Astrocyte of the spinal cord (primary cell): ENCODE measurements around the gene CSAD.
A peak's percentile ranks its signal among the peaks of the same experiment; 100 is the strongest.

Experiments used
- DNase-seq: peaks from one replicate; pipeline ENCODE4 v3.0.0; 2011; ENCODE audit warnings: low read depth, low spot score
- H3K4me3 ChIP-seq: 2 replicates; pipeline ENCODE4 v1.5.1; 2011; ENCODE audit warnings: low read depth, mild to moderate bottlenecking, low read length, moderate library complexity
- CTCF ChIP-seq: IDR thresholded peaks from 2 replicates; pipeline ENCODE4 v1.5.1; 2012; ENCODE audit warnings: low read depth, mild to moderate bottlenecking, low read length, inconsistent platforms
- in situ Hi-C: cut with HindIII; loops from 2 replicates; pipeline ENCODE4 v1.10.0; 2017; ENCODE audit warnings: low sequenced_read_pairs

The CSAD gene

DNA sequence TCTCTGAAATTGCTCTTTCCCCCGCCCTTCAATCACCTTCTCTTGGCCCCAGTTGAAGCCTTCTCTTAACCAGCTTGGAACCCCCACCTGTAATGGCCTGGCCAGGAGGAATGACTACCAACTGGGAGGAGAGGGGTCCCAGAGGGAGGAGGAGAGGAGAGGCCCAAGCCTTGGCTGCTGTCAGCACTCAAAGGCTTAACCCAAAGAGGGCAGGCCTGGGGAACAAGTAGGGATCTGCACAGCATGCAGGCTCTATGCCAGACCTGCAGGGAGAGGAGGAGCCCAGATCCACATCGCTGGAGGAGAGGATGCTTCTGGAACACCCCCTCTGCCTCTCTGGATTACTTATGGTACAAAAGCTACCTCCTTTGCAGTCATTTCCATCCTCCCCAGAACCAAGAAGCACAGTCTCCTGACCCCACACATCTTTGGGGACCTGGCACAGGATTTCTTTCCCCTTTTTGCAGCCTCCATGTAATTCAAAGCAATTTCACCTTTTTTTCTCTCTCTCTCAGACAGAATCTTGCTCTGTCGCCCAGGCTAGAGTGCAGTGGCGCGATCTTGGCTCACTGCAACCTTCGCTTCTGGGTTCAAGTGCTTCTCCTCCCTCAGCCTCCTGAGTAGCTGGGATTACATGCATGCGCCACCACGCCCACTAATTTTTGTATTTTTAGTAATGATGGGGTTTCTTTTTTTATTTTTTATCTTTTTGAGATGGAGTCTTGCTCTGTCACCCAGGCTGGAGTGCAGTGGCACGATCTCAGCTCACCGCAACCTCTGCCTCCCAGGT, 45.1 kb upstream of the CSAD start:
- no peak overlapping the region for H3K4me3 ChIP-seq
- in situ Hi-C loops = no loop called here
- no peak for TF ChIP-seq CTCF
- no peak for DNase-seq

DNA sequence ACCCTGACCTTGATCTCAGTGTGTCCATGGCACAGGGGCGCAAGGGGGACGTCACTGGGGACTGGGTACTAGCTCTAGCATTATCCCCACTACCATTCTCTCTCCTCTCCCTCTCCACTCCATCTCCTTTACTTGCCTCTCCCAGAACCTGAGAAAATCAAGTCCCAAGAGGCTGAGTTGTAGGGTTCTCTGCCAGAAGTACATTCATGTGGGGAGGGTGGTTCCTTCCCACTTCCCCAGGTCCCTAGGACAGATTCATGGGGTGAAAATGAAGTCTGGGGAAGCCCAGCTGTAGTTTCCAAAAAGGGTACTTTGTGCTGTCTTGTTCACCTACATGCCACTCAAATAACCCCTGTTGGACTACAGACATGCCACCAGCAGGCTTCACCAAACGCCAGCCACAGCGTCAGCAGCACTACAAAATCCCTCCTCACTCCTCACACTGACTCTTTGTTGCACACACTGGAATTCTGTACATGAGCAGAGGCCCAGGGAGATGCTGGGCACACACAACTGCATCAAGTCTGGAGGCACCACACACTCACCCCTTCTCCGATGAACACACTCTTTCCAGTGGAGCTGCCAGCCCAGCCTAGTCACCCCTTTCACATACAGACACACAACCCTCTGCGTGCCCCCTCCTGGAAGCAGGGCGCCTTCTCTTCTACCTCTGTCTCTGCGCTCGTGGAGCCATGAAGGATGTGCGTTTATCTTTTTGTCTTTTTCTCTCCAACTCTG, 44.3 kb upstream of the CSAD start:
- no peak overlapping the region for H3K4me3 ChIP-seq
- no peak for TF ChIP-seq CTCF
- in situ Hi-C loops = no loop called here
- no peak for DNase-seq

- no peak for DNase-seq
These were observed 43.6 kb upstream of the CSAD start for GRCh38 chr12:53224061-53224896.

DNA sequence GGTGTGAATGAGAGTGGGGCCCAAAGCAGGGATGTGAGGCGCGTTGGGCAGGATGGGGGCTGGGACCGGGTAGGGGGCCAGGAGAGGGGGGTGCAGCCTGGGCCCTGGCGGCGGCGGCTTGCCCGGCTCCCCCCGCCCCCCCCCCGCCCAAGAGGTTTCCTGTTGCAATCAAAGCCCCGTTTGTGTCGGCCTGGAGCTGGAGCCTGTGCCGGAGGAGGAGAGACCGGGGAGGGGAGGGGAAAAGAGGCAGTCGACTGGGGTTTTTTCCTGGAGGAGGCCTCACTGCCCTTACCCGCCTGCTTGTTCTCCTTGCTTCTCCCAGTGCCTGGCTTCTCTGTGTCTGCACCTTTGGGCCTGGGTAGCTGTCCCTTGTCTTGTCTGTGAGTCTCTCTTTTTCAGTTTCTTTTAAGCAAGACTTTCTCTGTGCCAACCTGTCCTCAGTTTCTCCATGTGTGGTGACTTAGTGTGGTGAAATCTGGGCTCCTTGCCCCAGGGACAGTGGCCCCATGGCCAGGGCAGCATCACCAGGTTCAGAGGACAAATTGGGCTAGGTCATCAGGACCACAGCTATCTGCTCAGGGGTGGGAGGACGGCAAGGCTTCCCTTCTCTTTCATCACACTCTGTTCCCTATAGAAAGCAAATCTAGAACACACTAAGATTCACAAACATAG, 42.8 kb upstream of the CSAD start:
- DNase-seq = peak; percentile 62
- in situ Hi-C loops = no loop called here
- no peak for TF ChIP-seq CTCF
- H3K4me3 ChIP-seq = no peak overlapping the region

More at GRCh38 chr12:53224061-53224896, 43.6 kb upstream of the CSAD start:
- no peak overlapping the region for H3K4me3 ChIP-seq
- in situ Hi-C loops = no loop called here
- TF ChIP-seq CTCF = peak; percentile 26

GRCh38 chr12:53222806-53223261, 42.1 kb upstream of the CSAD start:
- no peak for TF ChIP-seq CTCF
- in situ Hi-C loops = no loop called here
- DNase-seq = no peak
- H3K4me3 ChIP-seq = no peak overlapping the region
